SU-DHL-6 (cell line): ENCODE measurements around the gene TYMS.

Source experiments
- CTCF ChIP-seq: fragments of 200-600 bp; sonication (generic); IDR thresholded peaks from one replicate; pipeline ENCODE4 v1.5.1; 2017; ENCODE audit warnings: antibody characterized with exemption, mild to moderate bottlenecking, low read length, moderate library complexity; ENCODE audit not compliant: insufficient read depth, poor library complexity, severe bottlenecking
- EZH2phosphoT487 ChIP-seq: fragments of 200-600 bp; sonication (generic), shearing (Covaris generic); conservative IDR thresholded peaks from 2 replicates; pipeline ENCODE4 v1.6.1; 2018; ENCODE audit warnings: mild to moderate bottlenecking, antibody characterized with exemption, low read length, moderate library complexity, mixed read lengths

- TF ChIP-seq CTCF, result no peak
- TF ChIP-seq EZH2phosphoT487, result no peak
These were observed 49.5 kb upstream of the TYMS start for GRCh38 chr18:607930-608329.
